ACC112 (cell line): ENCODE results near the gene HSPA12A.

Experiments
- H2AFZ ChIP-seq: fragments of 200-600 bp; sonication (generic); one replicate; pipeline ENCODE4 v1.6.0; 2017; ENCODE audit warnings: antibody characterized with exemption, low read length; ENCODE audit not compliant: unreplicated experiment
- H3K27ac ChIP-seq: fragments of 200-600 bp; sonication (generic); 2 replicates; pipeline ENCODE4 v1.5.1; 2014; ENCODE audit warnings: low read depth, mild to moderate bottlenecking, antibody characterized with exemption, low read length, moderate library complexity
- H3K27me3 ChIP-seq: fragments of 200-600 bp; sonication (generic); 2 replicates; pipeline ENCODE4 v1.6.1; 2014; ENCODE audit warnings: mild to moderate bottlenecking, antibody characterized with exemption, low read length, moderate library complexity, mixed read lengths; ENCODE audit not compliant: insufficient read depth
- H3K36me3 ChIP-seq: fragments of 200-600 bp; sonication (generic); 2 replicates; pipeline ENCODE4 v1.6.1; 2016; ENCODE audit warnings: mild to moderate bottlenecking, antibody characterized with exemption, low read length, moderate library complexity, mixed read lengths; ENCODE audit not compliant: insufficient read depth
- H3K4me1 ChIP-seq: fragments of 200-600 bp; sonication (generic); one replicate; pipeline ENCODE4 v1.6.1; 2016; ENCODE audit warnings: low read length, mixed read lengths; ENCODE audit not compliant: insufficient read depth, unreplicated experiment, control insufficient read depth
- H3K4me3 ChIP-seq: fragments of 200-600 bp; sonication (generic); 2 replicates; pipeline ENCODE4 v1.5.1; 2014; ENCODE audit warnings: mild to moderate bottlenecking, low read depth, low read length
- H3K79me2 ChIP-seq: fragments of 200-600 bp; sonication (generic); one replicate; pipeline ENCODE4 v1.6.0; 2016; ENCODE audit warnings: low read length; ENCODE audit not compliant: control insufficient read depth, unreplicated experiment, insufficient read depth

HSPA12A gene, protein sequence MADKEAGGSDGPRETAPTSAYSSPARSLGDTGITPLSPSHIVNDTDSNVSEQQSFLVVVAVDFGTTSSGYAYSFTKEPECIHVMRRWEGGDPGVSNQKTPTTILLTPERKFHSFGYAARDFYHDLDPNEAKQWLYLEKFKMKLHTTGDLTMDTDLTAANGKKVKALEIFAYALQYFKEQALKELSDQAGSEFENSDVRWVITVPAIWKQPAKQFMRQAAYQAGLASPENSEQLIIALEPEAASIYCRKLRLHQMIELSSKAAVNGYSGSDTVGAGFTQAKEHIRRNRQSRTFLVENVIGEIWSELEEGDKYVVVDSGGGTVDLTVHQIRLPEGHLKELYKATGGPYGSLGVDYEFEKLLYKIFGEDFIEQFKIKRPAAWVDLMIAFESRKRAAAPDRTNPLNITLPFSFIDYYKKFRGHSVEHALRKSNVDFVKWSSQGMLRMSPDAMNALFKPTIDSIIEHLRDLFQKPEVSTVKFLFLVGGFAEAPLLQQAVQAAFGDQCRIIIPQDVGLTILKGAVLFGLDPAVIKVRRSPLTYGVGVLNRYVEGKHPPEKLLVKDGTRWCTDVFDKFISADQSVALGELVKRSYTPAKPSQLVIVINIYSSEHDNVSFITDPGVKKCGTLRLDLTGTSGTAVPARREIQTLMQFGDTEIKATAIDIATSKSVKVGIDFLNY

DNA sequence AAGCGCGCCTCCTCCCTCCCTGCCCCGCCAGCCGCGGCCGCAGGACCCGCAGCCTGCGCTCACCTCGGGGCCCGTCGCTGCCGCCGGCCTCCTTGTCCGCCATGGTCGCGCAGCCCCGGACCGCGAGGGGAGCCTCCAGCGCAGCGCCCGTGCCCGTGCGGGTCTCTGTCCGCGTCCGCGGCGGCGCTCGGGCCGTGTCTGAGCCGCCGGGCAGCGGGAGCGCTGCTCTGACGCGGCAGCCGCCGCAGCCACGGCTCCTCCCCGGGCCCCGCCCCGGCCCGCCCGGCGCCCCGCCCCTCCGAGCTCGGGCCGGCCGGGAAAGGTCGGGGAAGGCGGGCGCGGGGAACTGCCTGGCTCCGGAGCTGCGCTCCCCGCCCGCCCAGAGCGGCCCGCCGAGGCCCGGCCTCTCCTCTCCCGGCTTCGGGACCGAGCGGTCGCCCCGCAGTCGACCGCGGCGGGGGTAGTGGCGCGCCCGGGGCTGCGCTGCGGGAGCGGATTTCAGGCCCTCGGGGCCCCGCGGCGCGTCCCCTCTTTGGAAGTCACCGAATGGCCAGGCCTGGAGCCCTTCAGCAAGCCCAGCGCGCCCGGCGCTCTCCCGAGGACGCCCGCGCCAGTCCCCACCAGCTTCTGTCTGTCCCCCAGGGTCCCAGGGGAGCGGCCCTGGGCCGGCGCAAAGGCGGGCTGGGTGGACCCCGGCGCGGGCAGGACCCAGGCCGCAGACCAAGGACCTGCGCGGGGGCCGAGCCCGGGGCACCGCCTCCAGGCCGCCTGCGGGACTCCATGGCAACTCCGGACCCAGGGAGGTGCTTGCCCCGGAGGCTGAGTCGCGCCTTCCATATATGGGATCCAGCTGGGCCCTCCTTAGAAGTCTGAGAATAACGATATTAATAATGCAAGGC is at the start of gene HSPA12A:
HSPA12A (minus strand) TSS at position 200 of the 899 bp plus-strand sequence; CDS start at position 103, 97 bp downstream.
- Histone ChIP-seq H3K27me3 (peaks cover 8% of the 10 kb centered on the region; the same call in 1 of the 2 replicates), H3K4me1 (no peaks in the 10 kb centered on the region), H3K4me3 (peak within 1 kb of the TSS; percentile 77), H2AFZ (peak within 1 kb of the TSS; percentile 72), H3K79me2 (no peaks in the 10 kb centered on the region), H3K36me3 (no peaks in the 10 kb centered on the region), H3K27ac (peak within 1 kb of the TSS; percentile 31; the same call in 1 of the 2 replicates)

DNA sequence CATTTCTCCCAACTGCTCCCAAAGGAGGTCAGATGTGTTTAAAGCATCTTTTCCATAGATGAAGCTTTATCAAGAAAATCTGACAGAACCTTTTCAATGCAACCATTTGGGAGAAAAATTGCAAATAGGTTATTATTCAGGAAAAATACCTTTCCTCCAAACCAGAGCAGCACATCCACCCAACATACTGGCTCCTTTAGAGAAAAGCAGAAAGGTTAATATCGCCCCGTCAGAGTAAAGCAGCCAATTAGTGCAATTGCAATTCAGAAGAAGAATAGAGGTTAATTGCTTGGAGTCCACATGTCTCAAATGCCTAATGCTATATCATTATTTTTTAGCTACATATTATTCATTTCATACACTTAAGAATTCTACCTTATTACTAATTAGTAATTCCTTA is 48.9 kb upstream of the HSPA12A start:
- no peaks in the 10 kb centered on the region for H3K36me3 ChIP-seq
- no peaks in the 10 kb centered on the region for H3K4me1 ChIP-seq
- no peaks in the 10 kb centered on the region for H3K79me2 ChIP-seq
- H3K27me3 ChIP-seq: no peaks in the 10 kb centered on the region
- no peak overlapping the region for H2AFZ ChIP-seq
- no peak overlapping the region for H3K27ac ChIP-seq
- no peak overlapping the region for H3K4me3 ChIP-seq

DNA sequence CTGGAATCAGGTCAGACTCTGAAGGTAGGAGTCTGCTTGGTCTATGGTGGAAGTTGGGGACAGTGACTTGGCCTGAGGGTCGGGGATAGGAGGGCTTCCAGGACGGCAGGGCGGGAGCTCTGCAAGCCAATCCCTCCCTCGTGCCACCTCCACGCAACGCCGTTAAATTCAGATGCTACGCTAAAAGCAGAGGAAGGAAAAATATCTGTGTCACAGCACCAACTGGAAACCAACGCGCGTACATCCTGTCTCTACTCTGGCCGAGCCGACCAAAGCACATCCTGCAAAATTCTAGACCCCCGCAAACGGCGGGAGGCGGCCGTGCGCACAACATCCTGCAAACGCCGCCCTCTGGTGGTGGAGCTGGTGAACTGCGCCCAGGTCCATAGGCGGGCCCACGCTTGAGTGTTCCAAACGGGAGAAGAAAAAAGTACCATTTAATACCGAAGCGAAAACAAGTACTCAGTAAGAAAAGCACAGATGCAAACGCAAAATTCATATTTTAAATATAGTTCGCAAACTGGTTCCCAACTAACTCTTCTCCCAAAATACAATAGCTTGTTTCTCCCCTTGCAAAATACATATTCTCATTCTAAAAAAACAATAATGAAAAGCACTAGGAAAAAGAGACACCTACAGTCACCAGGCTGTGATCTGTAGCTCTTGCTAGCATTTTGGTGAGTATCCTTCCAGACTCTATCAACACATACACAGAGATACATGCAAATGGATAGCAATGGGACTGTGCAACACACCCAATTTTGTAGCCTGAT is 45.7 kb upstream of the HSPA12A start:
- peaks cover 4% of the 10 kb centered on the region for H3K4me1 ChIP-seq
- no peaks in the 10 kb centered on the region for H3K79me2 ChIP-seq
- H3K4me3 ChIP-seq: peak overlapping the region; percentile 60
- no peaks in the 10 kb centered on the region for H3K27me3 ChIP-seq
- no peaks in the 10 kb centered on the region for H3K36me3 ChIP-seq
- H3K27ac ChIP-seq: no peak overlapping the region
- H2AFZ ChIP-seq: peak overlapping the region; percentile 18

DNA sequence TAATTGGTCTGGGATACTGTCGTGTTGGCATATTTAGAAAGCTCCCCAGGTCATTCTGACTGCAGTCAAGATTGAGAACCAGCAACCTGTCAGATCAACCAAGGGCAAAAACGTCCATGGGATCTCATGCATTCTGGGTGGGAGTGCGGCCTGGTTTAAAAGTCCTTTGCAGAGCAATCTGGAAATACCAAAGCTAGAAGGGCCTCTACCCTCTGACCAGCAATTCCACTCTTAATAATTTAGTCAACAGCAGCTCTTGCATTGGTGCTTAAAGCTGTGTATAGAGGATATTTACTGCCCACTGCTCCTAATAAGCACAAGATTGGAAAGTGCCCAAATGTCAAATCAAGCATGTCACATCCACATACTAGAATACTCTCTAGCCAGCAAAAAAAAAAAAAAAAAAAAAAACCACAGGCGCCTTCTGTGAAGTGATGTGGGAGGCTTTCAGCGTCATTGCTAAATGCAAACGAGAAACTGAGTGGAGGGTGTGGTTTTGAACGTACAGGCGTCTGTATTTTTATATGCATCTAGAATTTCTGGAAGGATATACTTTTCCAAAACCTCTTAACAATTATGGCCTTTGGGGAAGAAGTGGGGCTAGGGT is 44.8 kb upstream of the HSPA12A start:
- Histone ChIP-seq H3K4me3 (no peak overlapping the region), H2AFZ (no peak overlapping the region), H3K27me3 (no peaks in the 10 kb centered on the region), H3K36me3 (no peaks in the 10 kb centered on the region), H3K27ac (no peak overlapping the region), H3K4me1 (peaks cover 6% of the 10 kb centered on the region), H3K79me2 (no peaks in the 10 kb centered on the region)

DNA sequence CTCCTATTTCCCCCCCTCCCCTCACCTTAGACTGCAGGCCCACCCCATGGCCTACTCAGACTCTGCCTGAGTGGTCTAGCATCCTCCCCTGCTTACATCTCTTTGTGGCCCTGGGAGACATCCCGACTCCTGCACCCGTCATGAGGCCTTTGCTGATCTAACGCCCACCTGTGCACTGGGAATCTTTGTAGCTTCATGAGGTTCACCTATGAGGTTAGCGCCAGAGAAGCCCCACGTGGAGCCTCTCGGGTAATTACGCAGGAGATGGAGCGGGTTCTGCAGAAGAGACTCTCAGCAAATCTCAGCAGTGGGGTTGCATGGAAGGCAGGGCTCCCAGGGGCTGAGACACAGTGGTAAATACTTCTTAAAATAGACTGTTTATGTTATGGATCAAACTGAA is 43.5 kb upstream of the HSPA12A start:
- Histone ChIP-seq H3K79me2 (no peaks in the 10 kb centered on the region), H2AFZ (no peak overlapping the region), H3K27ac (no peak overlapping the region), H3K4me3 (no peak overlapping the region), H3K36me3 (no peaks in the 10 kb centered on the region), H3K4me1 (peaks cover 6% of the 10 kb centered on the region), H3K27me3 (no peaks in the 10 kb centered on the region)

DNA sequence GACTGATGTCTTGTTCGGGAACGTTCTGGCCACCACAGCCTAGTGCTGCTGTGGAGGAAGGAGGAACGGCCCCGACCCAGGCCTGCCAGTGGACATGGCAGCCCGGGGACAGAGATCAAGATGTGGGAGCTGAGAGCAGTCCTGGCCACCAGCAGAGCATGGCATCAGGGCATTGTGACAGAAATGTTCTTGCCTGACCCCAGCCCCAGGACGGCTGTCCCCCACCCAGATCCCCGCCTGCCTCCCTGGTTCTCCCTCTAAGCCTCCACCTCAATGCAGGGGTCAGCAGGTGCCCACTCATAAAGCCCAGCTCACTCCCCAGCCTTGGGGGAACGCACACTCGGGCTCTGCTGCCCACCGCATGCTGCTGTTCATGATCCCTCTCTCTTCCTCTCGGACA is 42.9 kb upstream of the HSPA12A start:
- Histone ChIP-seq H2AFZ (no peak overlapping the region), H3K4me3 (no peak overlapping the region), H3K79me2 (no peaks in the 10 kb centered on the region), H3K36me3 (no peaks in the 10 kb centered on the region), H3K27me3 (no peaks in the 10 kb centered on the region), H3K27ac (no peak overlapping the region), H3K4me1 (peaks cover 6% of the 10 kb centered on the region)

DNA sequence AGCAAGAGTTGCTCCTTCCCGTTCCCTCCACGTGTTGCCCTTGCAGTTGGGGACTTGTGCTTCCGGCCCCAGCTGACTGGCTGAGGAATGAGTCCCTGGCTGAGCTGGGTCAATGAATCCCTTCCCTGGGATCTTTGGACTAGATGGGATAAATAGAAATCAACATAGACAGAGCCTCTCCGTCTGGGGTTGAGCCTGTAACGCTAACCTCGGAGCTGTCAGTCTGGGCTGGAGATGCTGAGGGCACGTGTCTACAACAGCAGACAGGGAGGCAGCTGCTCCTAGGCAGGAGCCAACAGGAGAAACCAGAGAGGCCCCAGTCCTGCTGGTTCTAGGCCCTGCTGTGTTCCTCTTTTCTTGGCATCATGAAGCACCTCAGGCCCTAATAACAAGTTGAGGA is 42.3 kb upstream of the HSPA12A start:
- H3K27me3 ChIP-seq: no peaks in the 10 kb centered on the region
- no peak overlapping the region for H3K4me3 ChIP-seq
- no peaks in the 10 kb centered on the region for H3K36me3 ChIP-seq
- no peak overlapping the region for H2AFZ ChIP-seq
- H3K4me1 ChIP-seq: peaks cover 6% of the 10 kb centered on the region
- H3K27ac ChIP-seq: no peak overlapping the region
- H3K79me2 ChIP-seq: no peaks in the 10 kb centered on the region

DNA sequence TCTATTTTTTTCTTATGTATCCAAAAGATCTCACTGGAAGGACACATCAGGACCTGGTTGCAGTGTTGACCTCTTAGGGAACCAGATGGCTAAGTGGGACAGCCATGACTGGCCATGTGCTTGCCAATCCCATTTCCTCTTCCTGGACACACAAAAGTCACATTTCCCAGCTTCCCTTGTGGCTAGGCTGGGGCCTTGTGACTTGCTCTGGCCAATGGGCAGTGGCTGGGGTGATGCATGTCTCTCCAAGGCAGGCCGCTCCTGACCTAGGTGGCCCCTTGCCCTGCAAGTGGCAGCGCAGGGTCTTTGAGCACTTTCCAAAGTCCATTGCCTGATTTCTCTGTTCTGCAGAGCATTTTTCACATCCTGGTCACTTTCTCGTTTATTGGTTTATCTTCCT is 41.7 kb upstream of the HSPA12A start:
- Histone ChIP-seq H3K4me1 (peaks cover 11% of the 10 kb centered on the region), H3K36me3 (no peaks in the 10 kb centered on the region), H2AFZ (no peak overlapping the region), H3K4me3 (no peak overlapping the region), H3K79me2 (no peaks in the 10 kb centered on the region), H3K27ac (no peak overlapping the region), H3K27me3 (no peaks in the 10 kb centered on the region)

DNA sequence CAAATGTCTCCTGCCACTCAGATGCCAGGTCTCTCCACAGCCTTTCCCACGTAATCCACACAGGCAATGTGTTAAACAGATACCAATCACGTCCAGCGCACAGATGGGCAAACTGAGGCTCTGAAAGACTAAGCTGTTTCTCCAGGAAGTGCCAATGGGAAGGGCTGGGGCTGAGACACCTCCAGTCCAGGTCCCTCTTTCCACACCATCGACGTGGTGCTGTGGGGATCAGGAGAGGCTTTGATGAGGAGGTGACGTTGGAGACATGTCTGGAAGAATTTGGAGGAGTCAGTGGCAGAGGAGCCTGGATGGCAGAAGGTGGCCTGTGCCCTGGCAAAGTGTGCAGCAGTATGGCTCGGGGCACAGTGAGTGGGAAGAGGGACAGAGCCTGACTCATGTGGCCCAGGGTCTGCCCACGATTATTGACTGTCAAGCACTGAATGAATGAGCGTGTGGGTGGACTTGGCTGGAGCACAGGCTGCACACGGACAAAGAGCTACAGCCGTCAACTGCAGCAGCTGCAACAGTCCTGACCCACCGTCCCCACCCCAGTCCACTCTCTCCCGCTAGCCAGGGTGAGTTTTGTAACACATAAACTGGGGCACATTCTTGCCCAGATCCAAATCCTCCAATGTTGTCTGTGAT is 40.8 kb upstream of the HSPA12A start:
- Histone ChIP-seq H3K79me2 (no peaks in the 10 kb centered on the region), H3K4me1 (peaks cover 18% of the 10 kb centered on the region), H2AFZ (no peak overlapping the region), H3K4me3 (no peak overlapping the region), H3K36me3 (no peaks in the 10 kb centered on the region), H3K27ac (no peak overlapping the region), H3K27me3 (no peaks in the 10 kb centered on the region)
